ENCODE data around the gene MEN1. TPM values are rescaled to one million over a fixed set of nuclear protein-coding genes. Genes with fewer than 3 reads are reported as not detected.

MEN1 gene
- total RNA-seq, 1 experiment from 2014 or later, result 61.6 TPM

DNA sequence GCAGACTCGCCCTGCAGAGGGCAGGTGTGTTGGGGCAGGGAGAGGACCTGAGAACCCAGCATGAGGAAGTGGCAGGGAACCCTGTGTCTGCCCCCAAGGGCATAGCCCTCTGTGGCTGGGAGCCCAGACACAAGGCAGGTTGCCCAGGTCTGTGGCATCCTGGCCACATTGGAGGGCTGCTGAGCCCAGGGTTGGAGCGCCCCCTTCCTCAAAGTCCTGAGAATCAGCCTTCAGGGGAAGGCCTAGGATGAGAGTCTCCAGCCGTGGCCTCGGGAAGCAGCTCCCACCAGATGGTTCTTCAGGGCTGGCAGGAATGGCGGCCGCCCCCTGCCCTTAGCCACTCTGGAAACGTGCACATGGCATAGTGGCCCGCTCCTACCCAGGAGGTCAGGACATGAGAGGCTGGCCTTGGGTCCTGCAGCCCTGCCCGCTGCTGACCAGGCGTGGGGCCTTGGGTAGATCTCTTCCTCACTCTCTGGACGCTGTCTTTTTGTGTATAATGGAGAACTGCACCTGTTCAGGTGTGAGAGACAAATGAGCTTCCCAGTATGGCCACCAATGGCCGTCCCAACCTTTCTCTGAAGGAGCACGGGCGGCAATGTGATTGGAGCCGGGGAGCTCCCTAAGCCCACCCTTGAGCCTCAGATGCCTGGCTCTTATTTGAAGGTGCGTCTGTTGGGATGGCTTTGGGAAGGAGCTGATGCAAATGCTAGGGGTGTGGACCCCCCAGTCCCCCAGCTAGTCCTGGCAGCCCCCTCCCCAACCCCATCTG lies 38.7 kb upstream of the MEN1 start:
- TF ChIP-seq, protein P1, sequence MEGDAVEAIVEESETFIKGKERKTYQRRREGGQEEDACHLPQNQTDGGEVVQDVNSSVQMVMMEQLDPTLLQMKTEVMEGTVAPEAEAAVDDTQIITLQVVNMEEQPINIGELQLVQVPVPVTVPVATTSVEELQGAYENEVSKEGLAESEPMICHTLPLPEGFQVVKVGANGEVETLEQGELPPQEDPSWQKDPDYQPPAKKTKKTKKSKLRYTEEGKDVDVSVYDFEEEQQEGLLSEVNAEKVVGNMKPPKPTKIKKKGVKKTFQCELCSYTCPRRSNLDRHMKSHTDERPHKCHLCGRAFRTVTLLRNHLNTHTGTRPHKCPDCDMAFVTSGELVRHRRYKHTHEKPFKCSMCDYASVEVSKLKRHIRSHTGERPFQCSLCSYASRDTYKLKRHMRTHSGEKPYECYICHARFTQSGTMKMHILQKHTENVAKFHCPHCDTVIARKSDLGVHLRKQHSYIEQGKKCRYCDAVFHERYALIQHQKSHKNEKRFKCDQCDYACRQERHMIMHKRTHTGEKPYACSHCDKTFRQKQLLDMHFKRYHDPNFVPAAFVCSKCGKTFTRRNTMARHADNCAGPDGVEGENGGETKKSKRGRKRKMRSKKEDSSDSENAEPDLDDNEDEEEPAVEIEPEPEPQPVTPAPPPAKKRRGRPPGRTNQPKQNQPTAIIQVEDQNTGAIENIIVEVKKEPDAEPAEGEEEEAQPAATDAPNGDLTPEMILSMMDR (conservative IDR thresholded peaks at IDR 0.05), result no peak; the same call in 1 of the 2 replicates
- no peak for TF ChIP-seq EZH2 (IDR thresholded peaks at IDR 0.05; ENCODE audit: low read depth)
- intact Hi-C loops (cut with micrococcal nuclease; ENCODE audit: unreplicated experiment), result loop anchor here (1.0 to 5.0 kb wide), 3 partner anchors 7 to 403 kb away; partner anchors contain the start of gene SNX15
- H4K20me1 ChIP-seq (ENCODE audit: insufficient read depth), result no peaks in the 10 kb centered on the region
- H3K4me3 ChIP-seq, result no peak overlapping the region
- no peak overlapping the region for H2AFZ ChIP-seq
- H3K9me3 ChIP-seq (ENCODE audit: insufficient read depth, low read depth), result no peaks in the 10 kb centered on the region
- peak; percentile 88 to 90 for DNase-seq
- POLR2A ChIA-PET (ENCODE audit: unreplicated experiment), result interaction anchor here (0.5 to 1.6 kb wide), 10 partner anchors 12 to 500 kb away, joined by 3 to 15 read pairs (median 4); partner anchors contain the start of gene SF1
- H3K27ac ChIP-seq, result no peak overlapping the region
- no TSS peak for BruUV-seq (replicated peaks)
- no peaks in the 10 kb centered on the region for H3K9me2 ChIP-seq (ENCODE audit: insufficient read depth)
- H3F3A ChIP-seq (ENCODE audit: insufficient read depth, low read depth), result peaks cover 59% of the 10 kb centered on the region; the same call in 1 of the 2 replicates
- H3K27me3 ChIP-seq (ENCODE audit: insufficient read depth, low read depth), result no peaks in the 10 kb centered on the region
- peaks cover 68% of the 10 kb centered on the region for H3K4me1 ChIP-seq (replicated peaks; ENCODE audit: insufficient read depth)
- peak overlapping the region; percentile 47 for H3K4me2 ChIP-seq
- H3K79me2 ChIP-seq (ENCODE audit: low read depth), result peaks cover 21% of the 10 kb centered on the region
- peaks cover 9% of the 10 kb centered on the region; the same call in 1 of the 2 replicates for H3K36me3 ChIP-seq (ENCODE audit: low read depth)
- CTCF ChIA-PET, result interaction anchor here (0.5 to 3.3 kb wide), 15 partner anchors 16 to 564 kb away, joined by 3 to 23 read pairs (median 4); partner anchors contain the start of genes ARL2, PPP2R5B and SNX15

DNA sequence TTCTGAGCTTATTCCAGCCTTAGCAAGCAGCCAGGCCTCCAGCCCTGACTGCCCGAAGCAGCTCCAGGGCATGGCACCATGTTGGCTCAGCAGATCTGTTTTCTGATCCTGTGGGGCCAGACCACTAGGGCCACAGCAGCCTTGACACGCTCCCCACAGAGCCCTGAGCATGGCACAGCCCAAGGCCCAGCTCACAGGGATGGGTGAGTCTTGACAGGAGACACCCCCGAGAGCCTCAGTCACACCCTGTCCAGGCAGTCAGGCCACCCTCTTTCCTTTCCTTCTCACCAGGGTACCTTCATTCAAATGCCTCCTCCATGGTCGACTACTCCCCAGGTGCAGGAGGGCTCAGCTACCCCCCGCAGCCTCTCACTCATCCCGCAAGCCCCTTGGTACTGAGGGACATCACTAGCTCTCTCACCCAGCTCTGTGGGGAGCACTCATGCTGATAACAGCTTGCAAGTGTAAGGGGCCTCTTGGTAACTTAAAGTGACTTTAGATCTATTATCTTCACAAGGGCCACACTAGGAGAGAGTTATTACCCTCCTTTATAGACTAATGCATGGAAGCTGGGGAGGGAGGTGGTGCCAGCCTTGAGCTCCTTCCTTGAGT lies 38.0 kb upstream of the MEN1 start:
- no peaks in the 10 kb centered on the region for H3K27me3 ChIP-seq (ENCODE audit: insufficient read depth, low read depth)
- H3K4me3 ChIP-seq, result no peak overlapping the region
- BruUV-seq (replicated peaks), result no TSS peak
- H3K4me1 ChIP-seq (replicated peaks; ENCODE audit: insufficient read depth), result peaks cover 68% of the 10 kb centered on the region
- POLR2A ChIA-PET (ENCODE audit: unreplicated experiment), result interaction anchor here (0.5 to 1.6 kb wide), 9 partner anchors 13 to 499 kb away, joined by 3 to 15 read pairs (median 4); partner anchors contain the start of gene SF1
- H2AFZ ChIP-seq, result no peak overlapping the region
- intact Hi-C loops (cut with micrococcal nuclease; ENCODE audit: unreplicated experiment), result loop anchor here (1.0 to 5.0 kb wide), 3 partner anchors 8 to 404 kb away; partner anchors contain the start of gene SNX15
- H3K9me3 ChIP-seq (ENCODE audit: insufficient read depth, low read depth), result no peaks in the 10 kb centered on the region
- 0 out of 2 replicates have a peak, but pooled peaks cover 5% of the 10 kb centered on the region for H3K36me3 ChIP-seq (ENCODE audit: low read depth)
- peak overlapping the region; percentile 47 for H3K4me2 ChIP-seq
- H3K9me2 ChIP-seq (ENCODE audit: insufficient read depth), result no peaks in the 10 kb centered on the region
- no peak for DNase-seq
- CTCF ChIA-PET, result interaction anchor here (0.5 to 3.3 kb wide), 16 partner anchors 17 to 563 kb away, joined by 3 to 23 read pairs (median 4); partner anchors contain the start of genes ARL2, PPP2R5B and SNX15
- no peaks in the 10 kb centered on the region for H4K20me1 ChIP-seq (ENCODE audit: insufficient read depth)
- TF ChIP-seq EZH2 (IDR thresholded peaks at IDR 0.05; ENCODE audit: low read depth), result no peak
- TF ChIP-seq, protein P1 (conservative IDR thresholded peaks at IDR 0.05), result no peak
- H3F3A ChIP-seq (ENCODE audit: insufficient read depth, low read depth), result peaks cover 60% of the 10 kb centered on the region; the same call in 1 of the 2 replicates
- peaks cover 18% of the 10 kb centered on the region for H3K79me2 ChIP-seq (ENCODE audit: low read depth)
- H3K27ac ChIP-seq, result no peak overlapping the region
